Measurements from ENCODE around the gene PTPRN2.

DNA sequence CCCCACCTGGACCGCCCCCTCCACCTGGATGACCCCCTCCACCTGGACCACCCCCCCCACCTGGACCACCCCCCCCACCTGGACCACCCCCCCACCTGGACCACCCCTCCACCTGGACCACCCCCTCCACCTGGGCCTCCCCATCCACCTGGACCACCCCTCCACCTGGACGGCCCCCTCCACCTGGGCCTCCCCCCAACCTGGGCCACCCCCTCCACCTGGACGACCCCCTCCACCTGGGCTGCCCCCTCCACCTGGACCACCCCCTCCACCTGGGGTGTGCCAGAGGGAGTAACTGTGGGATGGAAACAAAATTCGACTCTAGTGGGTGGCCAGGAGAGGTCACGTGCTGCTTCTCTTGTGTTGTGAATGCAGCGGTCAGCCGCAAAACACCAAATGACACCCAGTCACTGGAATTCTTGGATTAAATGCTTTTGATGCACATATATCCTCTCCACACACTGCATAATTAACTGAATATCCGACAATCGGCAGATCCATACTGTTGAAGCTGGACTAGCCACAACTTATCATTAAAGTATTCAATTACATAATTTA is 316.7 kb downstream of the PTPRN2 start:
- TF ChIP-seq, protein P1, sequence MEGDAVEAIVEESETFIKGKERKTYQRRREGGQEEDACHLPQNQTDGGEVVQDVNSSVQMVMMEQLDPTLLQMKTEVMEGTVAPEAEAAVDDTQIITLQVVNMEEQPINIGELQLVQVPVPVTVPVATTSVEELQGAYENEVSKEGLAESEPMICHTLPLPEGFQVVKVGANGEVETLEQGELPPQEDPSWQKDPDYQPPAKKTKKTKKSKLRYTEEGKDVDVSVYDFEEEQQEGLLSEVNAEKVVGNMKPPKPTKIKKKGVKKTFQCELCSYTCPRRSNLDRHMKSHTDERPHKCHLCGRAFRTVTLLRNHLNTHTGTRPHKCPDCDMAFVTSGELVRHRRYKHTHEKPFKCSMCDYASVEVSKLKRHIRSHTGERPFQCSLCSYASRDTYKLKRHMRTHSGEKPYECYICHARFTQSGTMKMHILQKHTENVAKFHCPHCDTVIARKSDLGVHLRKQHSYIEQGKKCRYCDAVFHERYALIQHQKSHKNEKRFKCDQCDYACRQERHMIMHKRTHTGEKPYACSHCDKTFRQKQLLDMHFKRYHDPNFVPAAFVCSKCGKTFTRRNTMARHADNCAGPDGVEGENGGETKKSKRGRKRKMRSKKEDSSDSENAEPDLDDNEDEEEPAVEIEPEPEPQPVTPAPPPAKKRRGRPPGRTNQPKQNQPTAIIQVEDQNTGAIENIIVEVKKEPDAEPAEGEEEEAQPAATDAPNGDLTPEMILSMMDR (conservative IDR thresholded peaks at IDR 0.05 in 1 of 2, IDR thresholded peaks at IDR 0.05 in 1 of 2; ENCODE audit: extremely low read depth in 1 of 2, insufficient read depth in 1 of 2, low read depth in 1 of 2, low read length in 2 of 2): no peak
- no peak for TF ChIP-seq EZH2 (IDR thresholded peaks at IDR 0.05; ENCODE audit: borderline replicate concordance, low read length)

All from mammary epithelial cell (primary cell).